ENCODE data around the gene PPP1R14D.
A peak's percentile ranks its signal among the peaks of the same experiment; 100 is the strongest.

The PPP1R14D gene

DNA sequence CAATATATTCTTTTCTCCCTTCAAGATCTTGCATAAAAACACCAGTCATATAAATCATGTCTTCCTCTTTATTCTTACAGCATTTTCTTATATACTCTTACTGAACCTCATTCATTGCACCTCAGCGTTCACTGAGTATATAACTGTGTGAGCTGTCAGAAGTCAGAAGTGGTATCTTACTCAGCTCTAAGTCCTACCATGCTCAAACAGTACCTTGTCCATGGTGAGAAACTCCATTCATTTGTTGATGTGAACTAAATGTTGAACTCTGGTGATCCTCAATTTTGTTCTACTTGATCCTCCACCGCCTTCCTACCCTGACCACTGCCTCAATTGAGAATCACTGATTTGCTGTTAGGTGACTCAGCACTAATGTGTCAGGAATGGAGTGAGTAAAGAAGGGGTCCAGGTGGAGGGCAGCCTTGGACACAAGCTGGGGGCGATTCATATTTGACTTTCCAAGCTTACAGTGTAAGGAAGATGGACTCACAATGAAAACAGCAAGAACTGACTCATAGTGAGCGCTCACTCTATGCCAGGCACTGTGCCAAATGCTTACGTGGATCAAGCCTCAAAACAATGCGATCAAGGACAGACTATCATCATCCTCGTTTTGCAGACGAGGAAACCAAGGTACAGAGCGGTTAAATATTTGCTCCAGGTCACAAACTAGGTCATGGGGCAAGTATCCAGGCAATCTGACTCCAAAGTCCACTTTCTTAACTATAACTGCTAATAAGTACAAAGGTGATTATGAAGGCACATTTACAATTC is 35.1 kb downstream of the PPP1R14D start:
- no peak for TF ChIP-seq POLR2A (IDR thresholded peaks at IDR 0.05; ENCODE audit: low read length)
- no peak for TF ChIP-seq GATA1 (IDR thresholded peaks at IDR 0.05; ENCODE audit: low read depth, low read length)
- peak in 1 of 2 experiments; percentile 55 for DNase-seq

GRCh38 chr15:40792394-40792793 is 36.1 kb downstream of the PPP1R14D start:
- no peak for DNase-seq
- no peak for TF ChIP-seq POLR2A (IDR thresholded peaks at IDR 0.05; ENCODE audit: low read length)
- TF ChIP-seq GATA1 (IDR thresholded peaks at IDR 0.05; ENCODE audit: low read depth, low read length), result no peak

GRCh38 chr15:40790718-40791117 is 37.8 kb downstream of the PPP1R14D start:
- no peak for DNase-seq
- TF ChIP-seq GATA1 (IDR thresholded peaks at IDR 0.05; ENCODE audit: low read depth, low read length) (no peak), POLR2A (IDR thresholded peaks at IDR 0.05; ENCODE audit: low read length) (no peak)

DNA sequence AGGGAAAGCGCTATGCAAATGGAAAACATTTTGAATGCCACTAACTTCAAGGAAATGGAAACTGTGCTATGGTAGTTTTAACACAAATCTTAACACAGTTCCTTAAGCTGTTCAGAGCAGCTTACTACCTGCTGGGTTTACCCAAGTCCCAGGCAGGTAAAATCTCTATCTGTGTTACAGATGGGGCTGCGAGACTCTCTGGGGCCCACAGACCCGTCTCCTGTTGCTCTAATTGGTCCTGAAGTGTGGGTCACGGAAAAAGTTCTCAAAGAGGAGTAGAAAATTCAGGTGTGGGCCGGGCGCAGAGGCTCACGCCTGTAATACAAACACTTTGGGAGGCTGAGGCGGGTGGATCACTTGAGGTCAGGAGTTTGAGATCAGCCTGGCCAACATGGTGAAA is 38.5 kb downstream of the PPP1R14D start:
- DNase-seq, result no peak
- no peak for TF ChIP-seq GATA1 (IDR thresholded peaks at IDR 0.05; ENCODE audit: low read depth, low read length)
- TF ChIP-seq POLR2A (IDR thresholded peaks at IDR 0.05; ENCODE audit: low read length), result no peak

- no peak for TF ChIP-seq POLR2A (IDR thresholded peaks at IDR 0.05; ENCODE audit: low read length)
- no peak for TF ChIP-seq GATA1 (IDR thresholded peaks at IDR 0.05; ENCODE audit: low read depth, low read length)
- no peak for DNase-seq
Measured at GRCh38 chr15:40789119-40789518, 39.4 kb downstream of the PPP1R14D start.

DNA sequence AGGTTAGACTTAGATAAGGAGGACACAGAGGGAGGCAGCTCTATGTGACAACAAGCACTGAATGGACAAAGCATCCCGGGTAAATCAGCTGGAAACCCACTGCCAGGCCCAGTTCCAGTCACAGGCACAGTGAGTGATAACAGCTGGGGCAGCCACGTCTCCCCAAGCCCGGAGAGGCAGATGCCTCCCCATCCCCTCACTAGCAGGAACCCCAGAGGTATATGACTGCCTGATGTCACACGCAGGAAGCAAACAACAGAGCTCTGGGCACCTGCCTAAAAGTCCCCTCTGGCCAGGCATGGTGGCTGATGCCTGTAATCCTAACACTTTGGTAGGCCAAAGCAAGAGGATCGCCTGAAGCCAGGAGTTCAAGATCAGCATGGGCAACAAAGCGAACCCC is 40.5 kb downstream of the PPP1R14D start:
- TF ChIP-seq POLR2A (IDR thresholded peaks at IDR 0.05; ENCODE audit: low read length) (no peak), GATA1 (IDR thresholded peaks at IDR 0.05; ENCODE audit: low read depth, low read length) (no peak)
- DNase-seq, result no peak

DNA sequence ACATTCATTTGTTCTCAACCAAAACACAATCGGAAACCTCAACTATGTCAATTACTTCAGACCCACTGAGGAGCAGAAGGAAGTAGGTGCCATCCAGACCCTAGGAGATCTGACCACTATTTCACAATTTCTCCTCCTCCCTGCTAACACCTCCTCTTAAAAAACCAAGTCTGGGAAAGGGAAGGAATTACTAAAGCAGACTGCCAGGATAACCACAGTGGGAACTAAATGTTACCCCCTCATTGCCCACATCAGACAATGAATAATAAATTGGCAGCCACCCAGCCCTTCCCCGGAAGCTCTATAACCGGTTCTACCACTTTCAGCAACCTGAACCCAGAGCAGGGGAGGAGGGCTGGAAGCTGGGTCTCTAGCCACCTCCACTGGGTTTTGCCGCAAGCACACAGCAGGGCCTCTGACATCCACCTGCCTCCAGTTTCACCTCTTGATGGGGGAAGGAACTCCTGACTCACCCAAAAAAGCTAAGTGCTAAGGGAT is 41.1 kb downstream of the PPP1R14D start:
- TF ChIP-seq POLR2A (IDR thresholded peaks at IDR 0.05; ENCODE audit: low read length) (peak; percentile 37), GATA1 (IDR thresholded peaks at IDR 0.05; ENCODE audit: low read depth, low read length) (no peak)
- DNase-seq, result no peak

DNA sequence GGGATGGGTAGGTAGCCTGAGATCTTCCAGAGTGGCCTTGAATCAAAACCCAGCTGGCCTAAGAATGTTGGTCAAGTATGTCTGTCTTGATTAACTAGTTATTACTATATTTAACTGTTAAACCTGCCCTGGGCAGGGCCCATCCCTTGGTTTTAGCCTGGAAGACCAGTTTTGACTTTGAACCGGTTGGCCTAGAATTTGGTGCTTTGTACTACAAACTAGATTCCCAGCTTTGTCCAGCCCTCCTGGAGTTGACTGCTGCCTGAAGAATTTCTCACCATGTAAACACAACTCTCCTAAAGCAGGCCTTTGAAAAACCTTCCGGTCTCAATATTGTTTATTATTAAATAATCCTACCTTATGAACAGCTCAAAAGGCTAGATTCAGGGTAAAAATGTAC is 42.7 kb downstream of the PPP1R14D start:
- TF ChIP-seq GATA1 (IDR thresholded peaks at IDR 0.05; ENCODE audit: low read depth, low read length), result no peak
- TF ChIP-seq POLR2A (IDR thresholded peaks at IDR 0.05; ENCODE audit: low read length), result no peak
- DNase-seq, result no peak

DNA sequence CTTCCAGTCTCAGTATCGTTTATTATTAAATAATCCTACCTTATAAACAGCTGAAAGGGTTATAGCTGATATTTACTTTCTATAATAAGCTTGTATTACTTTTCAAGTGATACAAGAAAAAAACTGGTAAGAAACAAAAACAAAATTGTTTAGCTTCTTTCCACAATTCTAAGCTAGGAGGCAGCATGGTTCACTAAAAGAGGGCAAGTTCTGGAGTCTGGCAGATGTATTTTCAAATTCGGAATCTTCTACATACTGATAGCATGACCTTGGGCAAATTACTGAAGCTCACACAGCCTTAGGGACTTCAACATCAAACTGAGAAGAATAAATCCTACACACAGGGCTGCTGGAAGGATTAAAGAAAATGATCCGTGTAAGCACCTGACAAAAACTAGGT is 43.3 kb downstream of the PPP1R14D start:
- TF ChIP-seq POLR2A (IDR thresholded peaks at IDR 0.05; ENCODE audit: low read length), result no peak

DNA sequence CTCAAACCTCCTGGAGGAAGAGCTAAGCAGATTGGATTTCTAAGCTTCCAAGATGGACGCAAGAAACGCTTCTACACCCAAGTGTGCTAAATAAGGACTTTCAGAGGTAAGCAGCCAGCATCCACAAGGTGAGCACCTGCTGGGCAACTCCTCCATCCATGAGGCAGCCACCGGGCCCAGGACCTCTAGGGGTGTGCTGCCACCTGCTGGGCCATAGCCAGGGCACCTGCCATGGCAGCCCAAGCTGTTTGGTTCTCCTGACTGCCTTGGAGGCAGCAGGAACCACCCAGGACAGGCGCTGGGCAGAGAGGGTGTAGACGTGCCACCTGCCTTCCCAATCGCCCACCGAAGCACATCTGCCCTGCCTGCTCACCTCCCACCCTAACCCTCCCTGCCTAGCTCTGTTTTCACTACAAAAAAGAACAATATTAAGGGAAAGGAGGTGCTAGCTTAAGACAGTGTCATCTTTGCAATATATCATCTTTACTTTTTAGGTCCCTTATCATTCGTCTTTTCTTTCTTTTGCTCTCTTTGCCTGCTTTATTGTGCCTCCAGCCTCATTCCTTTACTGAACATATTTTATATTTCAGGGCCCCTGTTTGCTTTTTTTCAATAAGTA is 45.8 kb downstream of the PPP1R14D start:
- TF ChIP-seq GATA1 (IDR thresholded peaks at IDR 0.05; ENCODE audit: low read depth, low read length), result no peak
- TF ChIP-seq POLR2A (IDR thresholded peaks at IDR 0.05; ENCODE audit: low read length), result no peak
- peak; percentile 76 to 89 for DNase-seq

More for the DNA sequence above, 43.3 kb downstream of the PPP1R14D start:
- no peak for DNase-seq

- no peak for DNase-seq
Measured at GRCh38 chr15:40776537-40777141, 51.9 kb downstream of the PPP1R14D start.

DNA sequence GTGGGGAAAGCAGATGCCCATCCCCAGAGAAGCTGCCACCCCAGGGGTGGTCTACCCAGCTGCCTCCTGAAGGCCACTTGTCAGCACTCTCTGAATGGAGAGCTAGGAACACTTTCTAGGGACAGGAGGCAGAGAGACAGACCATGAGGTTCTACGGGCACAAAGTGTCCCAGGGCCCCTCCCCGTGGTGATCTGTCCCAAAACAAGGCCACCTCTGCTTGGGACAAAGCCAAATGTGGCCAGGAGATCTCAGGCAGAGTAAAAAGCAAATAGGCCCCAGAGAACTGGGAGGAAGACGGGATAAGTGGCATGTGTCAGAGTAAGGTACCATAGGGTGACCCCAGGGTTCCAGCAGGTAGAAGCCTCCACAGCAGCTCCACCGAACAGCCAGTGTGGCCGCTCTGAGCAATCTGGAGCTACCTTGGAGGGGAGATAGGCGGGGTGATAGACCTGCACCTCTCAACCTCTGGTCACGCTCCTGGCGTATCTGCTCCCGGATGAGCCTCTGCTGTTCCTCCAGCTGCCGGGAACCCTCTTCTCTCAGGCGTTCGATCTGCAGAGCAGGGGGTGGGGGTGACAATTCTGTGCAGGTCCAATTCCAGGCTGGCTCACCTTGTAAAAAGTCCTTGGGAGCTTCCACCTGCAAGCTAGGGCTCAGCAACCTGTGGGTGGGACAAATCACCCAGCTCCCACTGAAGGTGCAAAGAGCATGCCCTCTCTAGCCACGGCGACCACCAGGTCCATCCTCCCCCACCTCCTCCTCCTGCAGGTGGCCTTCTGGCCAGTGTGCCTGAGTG is 52.6 kb downstream of the PPP1R14D start:
- no peak for DNase-seq
- TF ChIP-seq POLR2A (IDR thresholded peaks at IDR 0.05; ENCODE audit: low read length) (no peak), GATA1 (IDR thresholded peaks at IDR 0.05; ENCODE audit: low read depth, low read length) (no peak)

More at GRCh38 chr15:40776537-40777141, 51.9 kb downstream of the PPP1R14D start:
- TF ChIP-seq POLR2A (IDR thresholded peaks at IDR 0.05; ENCODE audit: low read length), result no peak
- TF ChIP-seq GATA1 (IDR thresholded peaks at IDR 0.05; ENCODE audit: low read depth, low read length), result no peak

DNA sequence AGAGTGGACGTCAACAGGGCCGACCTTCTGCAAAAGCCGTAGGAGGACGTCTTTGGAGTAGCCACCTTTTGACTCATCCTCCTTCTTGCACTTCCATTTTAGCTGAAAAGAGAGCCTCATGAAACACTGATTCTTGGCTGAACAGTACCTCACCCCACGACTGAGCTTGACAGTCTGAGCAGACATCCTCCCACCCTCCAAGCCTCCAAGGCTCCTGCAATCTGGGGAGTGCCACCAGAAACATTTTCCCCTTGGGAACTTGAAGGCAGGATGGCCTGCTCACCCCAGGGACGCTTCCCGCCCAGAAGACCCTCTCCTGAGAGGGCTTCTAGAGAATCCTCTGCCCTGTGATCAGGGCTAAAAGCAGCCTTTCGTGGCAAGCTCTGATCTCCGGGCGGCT is 53.5 kb downstream of the PPP1R14D start:
- no peak for TF ChIP-seq POLR2A (IDR thresholded peaks at IDR 0.05; ENCODE audit: low read length)
- TF ChIP-seq GATA1 (IDR thresholded peaks at IDR 0.05; ENCODE audit: low read depth, low read length), result no peak
- DNase-seq, result no peak

DNA sequence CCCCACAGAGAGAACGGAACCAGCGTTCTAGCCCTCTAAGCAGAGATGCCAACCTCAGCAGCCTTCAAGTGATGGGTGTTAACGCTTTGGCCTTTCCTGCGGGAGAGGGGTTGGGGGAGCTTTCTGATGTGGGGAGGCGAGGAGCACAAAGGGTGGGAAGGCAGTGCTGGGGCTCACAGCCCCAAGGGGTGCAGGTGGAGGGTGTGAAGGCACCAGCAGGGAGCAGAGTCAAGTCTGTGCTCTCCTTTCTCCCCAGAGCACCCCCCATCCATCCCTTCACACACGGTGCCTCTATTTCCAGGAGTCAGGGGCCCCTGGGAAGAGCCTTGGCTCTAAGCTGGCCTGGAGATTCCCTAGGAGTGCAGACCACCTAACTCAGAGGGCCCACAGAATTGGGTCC is 54.6 kb downstream of the PPP1R14D start:
- no peak for DNase-seq
- TF ChIP-seq POLR2A (IDR thresholded peaks at IDR 0.05; ENCODE audit: low read length) (no peak), GATA1 (IDR thresholded peaks at IDR 0.05; ENCODE audit: low read depth, low read length) (no peak)

Measured in erythroblast (primary cell).